ENCODE results near the gene KCNQ1. TPM values are rescaled to one million over a fixed set of nuclear protein-coding genes. Genes with fewer than 3 reads are reported as not detected.

KCNQ1 gene
- total and polyA plus RNA-seq, 9 of the 15 experiments (the other 6 are each of a cell fraction or from before 2014, with no cell fraction given) = 0.44 TPM; not detected in 8

- TF ChIP-seq MEF2A (IDR thresholded peaks at IDR 0.05; ENCODE audit: control insufficient read depth, low read depth, low read length) = no peak
- TF ChIP-seq PHB2 (IDR thresholded peaks at IDR 0.05; ENCODE audit: low read depth) = no peak
- no peak for TF ChIP-seq PHF20 (IDR thresholded peaks at IDR 0.05; ENCODE audit: partially characterized antibody)
- TF ChIP-seq CAMTA2 (CRISPR knock-in tag; conservative IDR thresholded peaks at IDR 0.05) = no peak
- no peak for TF ChIP-seq BACH1 (tag; IDR thresholded peaks at IDR 0.05)
- TF ChIP-seq IRF2 (CRISPR knock-in tag; IDR thresholded peaks at IDR 0.05) = no peak
- no peak for TF ChIP-seq KDM1A (IDR thresholded peaks at IDR 0.05)
- TF ChIP-seq TCF15 (CRISPR knock-in tag; IDR thresholded peaks at IDR 0.05) = no peak
- no peak for TF ChIP-seq MECOM (CRISPR knock-in tag; IDR thresholded peaks at IDR 0.05)
- ATAC-seq = no peak
- no peaks in the 10 kb centered on the region for H3K79me2 ChIP-seq (ENCODE audit: control insufficient read depth, insufficient read depth, low read length)
- no peak for FAIRE-seq
- intact Hi-C loops (cut with micrococcal nuclease) (no loop called here), in situ Hi-C loops (cut with MboI) (no loop called here)
- no peak overlapping the region for H2AFZ ChIP-seq (ENCODE audit: low read depth, low read length)
- ChIA-PET CTCF (ENCODE audit: low intra/inter-chr PET ratio) (no interaction called here), POLR2A (interaction anchor here (0.8 to 0.9 kb wide), 2 partner anchors 11 to 195 kb away, joined by 3 read pairs; no protein-coding TSS in a partner anchor)
- no peak overlapping the region for H3K4me2 ChIP-seq (ENCODE audit: insufficient read depth, low read length)
- H3K36me3 ChIP-seq (ENCODE audit: control insufficient read depth, insufficient read depth, low read length) = no peaks in the 10 kb centered on the region
- peaks cover 0 to 80% of the 10 kb centered on the region in 2 experiments; a peak in 2 of 5 replicates for H3K4me1 ChIP-seq (replicated peaks in 1 of 2; ENCODE audit: control insufficient read depth in 2 of 2, insufficient read depth in 2 of 2, low read length in 2 of 2)
- BruUV-seq (replicated peaks) = no TSS peak
- no peaks in the 10 kb centered on the region for H3K9me1 ChIP-seq (ENCODE audit: control insufficient read depth, insufficient read depth, low read length)
- no peaks in the 10 kb centered on the region for H3K9me3 ChIP-seq (replicated peaks; ENCODE audit: control insufficient read depth, insufficient read depth, low read depth, low read length)
- peaks cover 4 to 41% of the 10 kb centered on the region in 2 experiments; a peak in 4 of 5 replicates for H3K27me3 ChIP-seq (ENCODE audit: control insufficient read depth in 2 of 2, insufficient read depth in 2 of 2, low read length in 2 of 2)
- peaks cover 10% of the 10 kb centered on the region; the same call in 1 of the 2 replicates for H4K20me1 ChIP-seq (replicated peaks; ENCODE audit: control insufficient read depth, insufficient read depth, low read length)
- H3K27ac ChIP-seq (ENCODE audit: extremely low read depth, low read depth, low read length) = no peak overlapping the region
- no peak overlapping the region for H3K9ac ChIP-seq (ENCODE audit: insufficient read depth in 1 of 2, low read depth in 2 of 2, low read length in 2 of 2)
- no peak for DNase-seq (ENCODE audit: extremely low read depth in 1 of 4, low spot score in 3 of 4)
- WGBS (ENCODE audit: insufficient coverage, low coverage, missing lambda C conversion rate) = 38% methylated on average over 30 of the region's 33 CpGs
- H3K4me3 ChIP-seq = no peak overlapping the region
Measured at GRCh38 chr11:2577031-2577990, 132.5 kb downstream of the KCNQ1 start.
